ENCODE measurements around the gene PSMB3. TPM values are rescaled to one million over a fixed set of nuclear protein-coding genes. Genes with fewer than 3 reads are reported as not detected.

PSMB3 gene
- total and polyA plus RNA-seq, 2 experiments from 2014 or later = 166 to 379 TPM

DNA sequence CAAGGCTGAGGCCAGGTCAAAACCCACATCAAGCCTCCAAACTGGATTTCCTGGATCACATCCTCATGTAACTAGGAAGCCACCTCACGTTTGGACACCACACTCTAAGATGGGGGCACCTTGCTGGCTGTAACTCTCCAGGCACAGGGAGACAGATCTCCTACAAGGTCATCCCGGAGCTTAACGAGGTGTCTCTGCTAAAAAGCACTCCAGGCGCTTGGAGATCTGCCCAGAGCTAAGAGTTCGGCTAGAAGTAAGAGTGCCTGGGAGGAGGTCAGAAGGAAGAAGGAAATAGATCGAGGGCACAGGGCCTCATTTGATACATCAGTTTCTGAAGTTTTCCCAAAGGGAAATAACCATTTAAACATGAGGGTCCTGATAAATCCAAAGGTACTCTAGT lies 15.9 kb downstream of the PSMB3 start:
- Histone ChIP-seq H3K4me3 (no peak overlapping the region), H3K27ac (peak overlapping the region; percentile 40), H3K36me3 (peaks cover 57% of the 10 kb centered on the region), H3K27me3 (no peaks in the 10 kb centered on the region), H3K9me3 (ENCODE audit: low read depth) (no peaks in the 10 kb centered on the region), H3K4me1 (ENCODE audit: low read depth) (no peaks in the 10 kb centered on the region)
- TF ChIP-seq, protein P1, sequence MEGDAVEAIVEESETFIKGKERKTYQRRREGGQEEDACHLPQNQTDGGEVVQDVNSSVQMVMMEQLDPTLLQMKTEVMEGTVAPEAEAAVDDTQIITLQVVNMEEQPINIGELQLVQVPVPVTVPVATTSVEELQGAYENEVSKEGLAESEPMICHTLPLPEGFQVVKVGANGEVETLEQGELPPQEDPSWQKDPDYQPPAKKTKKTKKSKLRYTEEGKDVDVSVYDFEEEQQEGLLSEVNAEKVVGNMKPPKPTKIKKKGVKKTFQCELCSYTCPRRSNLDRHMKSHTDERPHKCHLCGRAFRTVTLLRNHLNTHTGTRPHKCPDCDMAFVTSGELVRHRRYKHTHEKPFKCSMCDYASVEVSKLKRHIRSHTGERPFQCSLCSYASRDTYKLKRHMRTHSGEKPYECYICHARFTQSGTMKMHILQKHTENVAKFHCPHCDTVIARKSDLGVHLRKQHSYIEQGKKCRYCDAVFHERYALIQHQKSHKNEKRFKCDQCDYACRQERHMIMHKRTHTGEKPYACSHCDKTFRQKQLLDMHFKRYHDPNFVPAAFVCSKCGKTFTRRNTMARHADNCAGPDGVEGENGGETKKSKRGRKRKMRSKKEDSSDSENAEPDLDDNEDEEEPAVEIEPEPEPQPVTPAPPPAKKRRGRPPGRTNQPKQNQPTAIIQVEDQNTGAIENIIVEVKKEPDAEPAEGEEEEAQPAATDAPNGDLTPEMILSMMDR (IDR thresholded peaks at IDR 0.05; ENCODE audit: low read depth, low read length) = no peak
- no peak for DNase-seq (ENCODE audit: low read depth in 1 of 2, low spot score in 1 of 2)

DNA sequence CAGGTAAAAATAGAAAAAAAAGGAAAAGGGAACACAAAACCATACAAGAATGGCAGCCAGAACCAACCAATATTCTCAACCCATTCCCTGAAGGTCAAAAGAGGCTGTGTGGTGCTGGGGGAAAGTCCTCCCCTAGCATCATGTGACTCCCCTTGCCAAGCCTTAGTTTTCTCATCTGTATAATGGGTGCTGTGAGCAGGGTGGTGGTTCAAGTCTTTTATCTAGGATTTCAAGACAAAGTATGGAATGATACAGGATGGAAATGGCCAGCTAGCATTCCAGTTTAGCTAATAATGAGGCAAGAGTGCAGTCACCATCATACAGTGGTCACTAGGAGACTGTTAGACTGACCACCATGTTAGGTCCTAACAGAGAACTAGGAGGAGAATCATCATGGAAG lies 20.7 kb downstream of the PSMB3 start:
- Histone ChIP-seq H3K27ac (no peak overlapping the region), H3K4me3 (no peak overlapping the region), H3K27me3 (no peaks in the 10 kb centered on the region), H3K4me1 (ENCODE audit: low read depth) (no peaks in the 10 kb centered on the region), H3K9me3 (ENCODE audit: low read depth) (no peaks in the 10 kb centered on the region), H3K36me3 (peaks cover 72% of the 10 kb centered on the region)
- TF ChIP-seq, protein P1 (IDR thresholded peaks at IDR 0.05; ENCODE audit: low read depth, low read length) = no peak
- DNase-seq (ENCODE audit: low read depth in 1 of 2, low spot score in 1 of 2) = no peak

DNA sequence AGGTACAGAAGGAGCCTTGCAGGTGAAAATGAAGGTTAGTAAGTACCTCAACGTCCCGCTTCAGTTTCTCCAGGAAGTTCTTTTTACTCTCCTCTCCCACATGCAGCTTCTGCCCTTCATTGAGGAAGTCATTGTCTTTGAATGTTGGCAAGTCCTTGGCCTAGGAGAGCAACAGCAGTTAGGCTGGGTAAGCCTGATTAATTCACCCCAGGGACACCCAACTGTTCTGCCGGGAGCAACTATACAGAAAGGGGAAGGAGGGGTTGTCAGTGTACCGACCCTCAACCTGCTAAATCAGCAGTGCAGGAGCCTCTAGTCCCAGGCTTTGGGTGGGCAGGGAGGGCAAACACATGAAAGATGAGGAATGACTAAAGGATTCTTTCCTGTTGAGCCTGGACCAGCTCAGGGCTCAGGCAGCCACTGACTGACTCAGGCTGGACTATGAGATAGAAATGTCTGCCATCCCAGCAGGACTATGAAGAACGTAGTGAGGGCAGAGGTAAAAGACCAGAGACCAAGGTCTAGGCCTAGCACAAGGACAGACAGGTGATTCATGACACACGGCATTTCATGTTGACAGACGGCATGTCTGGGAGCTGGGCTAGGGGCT lies 25.2 kb downstream of the PSMB3 start:
- peaks cover 78% of the 10 kb centered on the region for H3K36me3 ChIP-seq
- H3K27me3 ChIP-seq = no peaks in the 10 kb centered on the region
- no peak for DNase-seq (ENCODE audit: low read depth in 1 of 2, low spot score in 1 of 2)
- TF ChIP-seq, protein P1 (IDR thresholded peaks at IDR 0.05; ENCODE audit: low read depth, low read length) = no peak
- no peaks in the 10 kb centered on the region for H3K9me3 ChIP-seq (ENCODE audit: low read depth)
- no peak overlapping the region for H3K4me3 ChIP-seq
- H3K4me1 ChIP-seq (ENCODE audit: low read depth) = no peaks in the 10 kb centered on the region
- no peak overlapping the region for H3K27ac ChIP-seq

DNA sequence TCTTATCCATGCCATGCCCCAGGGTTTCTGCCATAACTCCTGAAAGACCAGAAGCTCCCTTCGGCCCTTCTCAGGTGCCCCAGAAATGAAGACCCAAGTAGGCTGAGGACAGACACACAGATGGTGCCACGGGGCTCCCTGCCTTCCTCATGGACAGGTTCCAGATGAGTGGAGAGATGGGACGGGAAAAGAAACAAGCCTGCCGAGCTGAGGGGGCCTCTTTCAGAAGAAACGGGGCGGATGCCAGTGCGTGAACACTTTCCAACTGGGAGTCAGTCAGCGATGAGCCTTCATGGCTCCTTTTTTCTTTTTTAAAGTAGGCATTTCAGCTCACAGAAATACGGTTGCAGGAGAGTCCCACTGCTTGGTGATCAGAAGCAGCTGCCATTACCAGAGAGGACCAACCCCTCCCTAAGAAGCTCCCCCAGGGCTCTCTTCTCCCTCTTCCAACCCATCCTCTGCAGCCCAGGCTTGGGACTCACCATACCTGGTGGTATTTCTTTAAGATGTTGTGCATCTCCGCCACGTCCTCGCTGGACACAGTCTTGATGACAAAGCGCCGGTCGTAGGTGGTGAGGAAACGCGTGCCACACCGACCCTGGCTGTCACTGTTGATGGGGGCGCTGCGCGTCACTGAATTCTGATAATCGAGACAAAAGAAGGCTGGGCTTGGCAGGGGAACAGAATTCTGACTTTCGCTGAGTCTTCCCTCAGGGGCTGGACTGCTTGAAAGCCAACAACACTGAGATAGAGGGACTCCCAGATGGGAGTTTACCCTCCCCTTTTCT lies 27.6 kb downstream of the PSMB3 start:
- Histone ChIP-seq H3K9me3 (ENCODE audit: low read depth) (no peaks in the 10 kb centered on the region), H3K27me3 (no peaks in the 10 kb centered on the region), H3K36me3 (peaks cover 76% of the 10 kb centered on the region), H3K4me1 (ENCODE audit: low read depth) (no peaks in the 10 kb centered on the region), H3K4me3 (no peak overlapping the region), H3K27ac (no peak overlapping the region)
- no peak for DNase-seq (ENCODE audit: low read depth in 1 of 2, low spot score in 1 of 2)
- TF ChIP-seq, protein P1 (IDR thresholded peaks at IDR 0.05; ENCODE audit: low read depth, low read length) = no peak

DNA sequence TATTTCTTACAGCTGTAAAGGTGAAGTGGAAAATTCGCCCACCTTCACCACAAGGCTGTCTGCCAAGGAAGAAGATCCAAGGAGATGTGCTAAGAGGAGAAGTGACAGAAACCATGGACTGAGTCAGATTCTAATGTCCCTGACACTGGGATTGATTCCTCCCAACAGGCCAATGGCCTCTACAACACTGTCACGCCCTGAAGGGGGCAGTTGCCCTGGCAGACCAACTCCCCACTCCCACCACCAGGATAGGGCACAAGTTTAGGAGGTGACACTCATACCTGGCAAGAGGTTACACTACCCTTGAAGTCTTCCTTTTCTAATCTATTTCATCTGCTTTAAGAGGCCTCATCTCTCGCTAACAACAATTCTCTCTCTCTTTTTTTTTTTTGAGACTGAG lies 30.7 kb downstream of the PSMB3 start:
- no peak for DNase-seq (ENCODE audit: low read depth in 1 of 2, low spot score in 1 of 2)
- no peaks in the 10 kb centered on the region for H3K27me3 ChIP-seq
- peaks cover 55% of the 10 kb centered on the region for H3K36me3 ChIP-seq
- no peaks in the 10 kb centered on the region for H3K4me1 ChIP-seq (ENCODE audit: low read depth)
- no peak overlapping the region for H3K4me3 ChIP-seq
- no peak overlapping the region for H3K27ac ChIP-seq
- TF ChIP-seq, protein P1 (IDR thresholded peaks at IDR 0.05; ENCODE audit: low read depth, low read length) = no peak
- H3K9me3 ChIP-seq (ENCODE audit: low read depth) = no peaks in the 10 kb centered on the region

All from cardiac muscle cell (in vitro differentiated cells and primary cell).